ENCODE measurements around the gene COL5A1. TPM values are rescaled to one million over a fixed set of nuclear protein-coding genes. Genes with fewer than 3 reads are reported as not detected.

COL5A1 gene
- total RNA-seq, 2 donors from 2014 or later: 127 to 129 TPM

GRCh38 chr9:134704498-134704897 lies 62.9 kb downstream of the COL5A1 start:
- peaks cover 24 to 54% of the 10 kb centered on the region in 2 donors for H3K4me1 ChIP-seq (ENCODE audit: control insufficient read depth in 1 of 2, low read depth in 2 of 2)
- H3K27ac ChIP-seq: no peak overlapping the region
- TF ChIP-seq CTCF (IDR thresholded peaks at IDR 0.05): no peak
- H3K27me3 ChIP-seq (replicated peaks; ENCODE audit: insufficient read depth): no peaks in the 10 kb centered on the region
- DNase-seq (ENCODE audit: low spot score) (no peak), ATAC-seq (ENCODE audit: insufficient number of reproducible peaks, low FRiP score, low read depth) (no peak)
- H3K36me3 ChIP-seq: peaks cover 15% of the 10 kb centered on the region
- H3K4me3 ChIP-seq: no peak overlapping the region
- H3K9me3 ChIP-seq: no peaks in the 10 kb centered on the region

GRCh38 chr9:134705786-134706185 lies 64.2 kb downstream of the COL5A1 start:
- peak overlapping the region in 1 of 2 donors; percentile 92 for H3K27ac ChIP-seq
- no peak for DNase-seq (ENCODE audit: low spot score)
- no peaks in the 10 kb centered on the region for H3K9me3 ChIP-seq
- TF ChIP-seq CTCF (IDR thresholded peaks at IDR 0.05): no peak
- peaks cover 24 to 60% of the 10 kb centered on the region in 2 donors for H3K4me1 ChIP-seq (ENCODE audit: control insufficient read depth in 1 of 2, low read depth in 2 of 2)
- no peak for ATAC-seq (ENCODE audit: insufficient number of reproducible peaks, low FRiP score, low read depth)
- peaks cover 14% of the 10 kb centered on the region for H3K36me3 ChIP-seq
- H3K27me3 ChIP-seq (replicated peaks; ENCODE audit: insufficient read depth): no peaks in the 10 kb centered on the region
- H3K4me3 ChIP-seq: no peak overlapping the region

- no peaks in the 10 kb centered on the region for H3K27me3 ChIP-seq (replicated peaks; ENCODE audit: insufficient read depth)
- no peaks in the 10 kb centered on the region for H3K9me3 ChIP-seq
- H3K27ac ChIP-seq: peak overlapping the region; percentile 76 to 92
- TF ChIP-seq CTCF (IDR thresholded peaks at IDR 0.05): no peak
- peak overlapping the region; percentile 19 for H3K4me3 ChIP-seq
- peaks cover 24 to 60% of the 10 kb centered on the region in 2 donors for H3K4me1 ChIP-seq (ENCODE audit: control insufficient read depth in 1 of 2, low read depth in 2 of 2)
- ATAC-seq (ENCODE audit: insufficient number of reproducible peaks, low FRiP score, low read depth): no peak
- no peak for DNase-seq (ENCODE audit: low spot score)
- H3K36me3 ChIP-seq: peaks cover 7% of the 10 kb centered on the region
These were observed 64.9 kb downstream of the COL5A1 start for GRCh38 chr9:134706522-134706921.

GRCh38 chr9:134707031-134707680 lies 65.6 kb downstream of the COL5A1 start:
- peak; percentile 47 for DNase-seq (ENCODE audit: low spot score)
- H3K27me3 ChIP-seq (replicated peaks; ENCODE audit: insufficient read depth): no peaks in the 10 kb centered on the region
- ATAC-seq (ENCODE audit: insufficient number of reproducible peaks, low FRiP score, low read depth): peak; percentile 59
- peak overlapping the region; percentile 76 to 92 for H3K27ac ChIP-seq
- peak overlapping the region; percentile 37 for H3K4me3 ChIP-seq
- H3K36me3 ChIP-seq: peaks cover under 1% of the 10 kb centered on the region
- H3K4me1 ChIP-seq (ENCODE audit: control insufficient read depth in 1 of 2, low read depth in 2 of 2): peaks cover 24 to 59% of the 10 kb centered on the region in 2 donors
- H3K9me3 ChIP-seq: no peaks in the 10 kb centered on the region
- no peak for TF ChIP-seq CTCF (IDR thresholded peaks at IDR 0.05)

GRCh38 chr9:134707731-134708671 lies 66.4 kb downstream of the COL5A1 start:
- H3K4me1 ChIP-seq (ENCODE audit: control insufficient read depth in 1 of 2, low read depth in 2 of 2): peaks cover 24 to 60% of the 10 kb centered on the region in 2 donors
- no peaks in the 10 kb centered on the region for H3K36me3 ChIP-seq
- no peaks in the 10 kb centered on the region for H3K9me3 ChIP-seq
- H3K27ac ChIP-seq: peak overlapping the region; percentile 76 to 92
- ATAC-seq (ENCODE audit: insufficient number of reproducible peaks, low FRiP score, low read depth): no peak
- DNase-seq (ENCODE audit: low spot score): no peak
- H3K27me3 ChIP-seq (replicated peaks; ENCODE audit: insufficient read depth): no peaks in the 10 kb centered on the region
- no peak for TF ChIP-seq CTCF (IDR thresholded peaks at IDR 0.05)
- H3K4me3 ChIP-seq: peak overlapping the region; percentile 37
